Measurements from ENCODE around the gene C19orf47. TPM values are rescaled to one million over a fixed set of nuclear protein-coding genes. Genes with fewer than 3 reads are reported as not detected.

The C19orf47 gene
- total RNA-seq, 1 donor from 2014 or later, result 7.4 TPM

GRCh38 chr19:40283414-40284250, 64.6 kb downstream of the C19orf47 start:
- DNase-seq (ENCODE audit: low read depth, low spot score), result no peak

- DNase-seq (ENCODE audit: low read depth, low spot score), result no peak
These were observed 65.3 kb downstream of the C19orf47 start for GRCh38 chr19:40282920-40283319.

- no peak for DNase-seq (ENCODE audit: low read depth, low spot score)
These were observed 66.0 kb downstream of the C19orf47 start for GRCh38 chr19:40282209-40282580.

- no peak for DNase-seq (ENCODE audit: low read depth, low spot score)
These were observed 66.6 kb downstream of the C19orf47 start for GRCh38 chr19:40281381-40282208.

- DNase-seq (ENCODE audit: low read depth, low spot score), result no peak
These were observed 67.5 kb downstream of the C19orf47 start for GRCh38 chr19:40280608-40281221.

GRCh38 chr19:40279761-40280607, 68.2 kb downstream of the C19orf47 start:
- no peak for DNase-seq (ENCODE audit: low read depth, low spot score)

GRCh38 chr19:40279120-40279551, 69.1 kb downstream of the C19orf47 start:
- DNase-seq (ENCODE audit: low read depth, low spot score), result no peak

- DNase-seq (ENCODE audit: low read depth, low spot score), result no peak
These were observed 69.7 kb downstream of the C19orf47 start for GRCh38 chr19:40278361-40279035.

- DNase-seq (ENCODE audit: low read depth, low spot score), result no peak
These were observed 70.7 kb downstream of the C19orf47 start for GRCh38 chr19:40277356-40278059.

GRCh38 chr19:40274585-40275544, 73.3 kb downstream of the C19orf47 start:
- no peak for DNase-seq (ENCODE audit: low read depth, low spot score)

GRCh38 chr19:40273469-40274360, 74.5 kb downstream of the C19orf47 start:
- no peak for DNase-seq (ENCODE audit: low read depth, low spot score)

GRCh38 chr19:40272261-40272660, 75.9 kb downstream of the C19orf47 start:
- no peak for DNase-seq (ENCODE audit: low read depth, low spot score)

- DNase-seq (ENCODE audit: low read depth, low spot score), result no peak
These were observed 76.5 kb downstream of the C19orf47 start for GRCh38 chr19:40271706-40272105.

- DNase-seq (ENCODE audit: low read depth, low spot score), result no peak
These were observed 77.7 kb downstream of the C19orf47 start for GRCh38 chr19:40270362-40271089.

Measured in pulmonary artery endothelial cell (primary cell).